GM19328 (cell line): ENCODE data around the gene PTPN14.

Experiments used
- ATAC-seq: cut with Tn5 transposase; IDR thresholded peaks from one replicate; pipeline ENCODE4 v1.9.1; 2021; ENCODE audit warnings: mild to moderate bottlenecking, moderate library complexity; ENCODE audit not compliant: unreplicated experiment

Gene PTPN14

GRCh38 chr1:214344897-214345296 lies 206.5 kb downstream of the PTPN14 start:
- no peak for ATAC-seq

- no peak for ATAC-seq
Observed at GRCh38 chr1:214342525-214342924, 208.9 kb downstream of the PTPN14 start.

GRCh38 chr1:214341932-214342331 lies 209.5 kb downstream of the PTPN14 start:
- no peak for ATAC-seq

- ATAC-seq = no peak
Observed at GRCh38 chr1:214341459-214341858, 209.9 kb downstream of the PTPN14 start.

- ATAC-seq = no peak
Observed at GRCh38 chr1:214338212-214338611, 213.2 kb downstream of the PTPN14 start.

GRCh38 chr1:214337511-214337910 lies 213.9 kb downstream of the PTPN14 start:
- no peak for ATAC-seq

- no peak for ATAC-seq
Observed at GRCh38 chr1:214337015-214337414, 214.4 kb downstream of the PTPN14 start.

- no peak for ATAC-seq
Observed at GRCh38 chr1:214335567-214335966, 215.8 kb downstream of the PTPN14 start.

GRCh38 chr1:214332946-214333798 lies 218.2 kb downstream of the PTPN14 start:
- no peak for ATAC-seq

GRCh38 chr1:214331827-214332423 lies 219.5 kb downstream of the PTPN14 start:
- peak; percentile 47 for ATAC-seq

GRCh38 chr1:214331180-214331579 lies 220.2 kb downstream of the PTPN14 start:
- no peak for ATAC-seq

GRCh38 chr1:214330715-214331114 lies 220.7 kb downstream of the PTPN14 start:
- no peak for ATAC-seq

GRCh38 chr1:214330222-214330621 lies 221.2 kb downstream of the PTPN14 start:
- ATAC-seq = no peak

GRCh38 chr1:214329470-214330220 lies 221.8 kb downstream of the PTPN14 start:
- no peak for ATAC-seq

GRCh38 chr1:214328770-214329469 lies 222.5 kb downstream of the PTPN14 start:
- peak; percentile 89 for ATAC-seq

GRCh38 chr1:214327514-214327913 lies 223.9 kb downstream of the PTPN14 start:
- ATAC-seq = no peak

- ATAC-seq = no peak
Observed at GRCh38 chr1:214326406-214326805, 225.0 kb downstream of the PTPN14 start.

- no peak for ATAC-seq
Observed at GRCh38 chr1:214324896-214325800, 226.3 kb downstream of the PTPN14 start.

- peak; percentile 50 for ATAC-seq
Observed at GRCh38 chr1:214321705-214322453, 229.5 kb downstream of the PTPN14 start.
